Measurements from ENCODE around the gene CACNA2D4.

DNA sequence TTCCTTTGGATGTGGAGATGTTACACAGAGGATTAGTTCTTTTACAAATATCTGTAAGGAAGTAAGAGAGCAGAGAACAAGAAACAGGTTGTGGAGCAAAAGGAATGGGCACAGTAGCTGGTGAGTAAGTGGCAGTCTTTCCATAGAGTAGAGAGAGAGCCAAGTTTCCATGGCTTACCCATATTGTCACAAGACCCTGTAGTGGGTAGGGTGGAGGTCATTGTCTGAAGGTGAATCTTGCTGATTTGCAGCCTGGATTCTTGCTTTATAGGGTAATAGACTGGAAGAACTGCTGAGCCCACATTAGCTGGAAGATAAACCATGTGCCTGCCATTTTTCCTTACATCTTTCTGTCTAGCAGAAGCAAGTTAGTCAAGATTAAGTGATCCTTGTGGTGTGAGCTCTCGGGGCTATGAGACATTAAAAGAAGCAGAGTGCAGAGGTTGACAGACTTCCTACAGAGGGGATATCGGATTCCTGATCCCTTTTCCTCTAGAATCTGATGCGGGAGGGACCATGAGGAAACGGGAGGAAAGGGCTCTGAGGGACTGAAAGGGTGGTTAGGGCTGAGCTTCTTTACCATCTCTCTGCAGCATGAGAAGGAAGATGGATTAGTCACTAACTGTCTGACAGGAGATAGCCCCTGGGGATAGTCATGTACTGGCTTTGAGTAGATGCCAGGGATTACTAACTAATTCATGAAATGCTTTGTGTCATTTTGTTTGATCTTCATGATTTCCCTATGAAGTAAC lies 142.1 kb downstream of the CACNA2D4 start:
- TF ChIP-seq EZH2 (IDR thresholded peaks at IDR 0.05; ENCODE audit: low read length, missing control alignments): no peak
- TF ChIP-seq, protein P1, sequence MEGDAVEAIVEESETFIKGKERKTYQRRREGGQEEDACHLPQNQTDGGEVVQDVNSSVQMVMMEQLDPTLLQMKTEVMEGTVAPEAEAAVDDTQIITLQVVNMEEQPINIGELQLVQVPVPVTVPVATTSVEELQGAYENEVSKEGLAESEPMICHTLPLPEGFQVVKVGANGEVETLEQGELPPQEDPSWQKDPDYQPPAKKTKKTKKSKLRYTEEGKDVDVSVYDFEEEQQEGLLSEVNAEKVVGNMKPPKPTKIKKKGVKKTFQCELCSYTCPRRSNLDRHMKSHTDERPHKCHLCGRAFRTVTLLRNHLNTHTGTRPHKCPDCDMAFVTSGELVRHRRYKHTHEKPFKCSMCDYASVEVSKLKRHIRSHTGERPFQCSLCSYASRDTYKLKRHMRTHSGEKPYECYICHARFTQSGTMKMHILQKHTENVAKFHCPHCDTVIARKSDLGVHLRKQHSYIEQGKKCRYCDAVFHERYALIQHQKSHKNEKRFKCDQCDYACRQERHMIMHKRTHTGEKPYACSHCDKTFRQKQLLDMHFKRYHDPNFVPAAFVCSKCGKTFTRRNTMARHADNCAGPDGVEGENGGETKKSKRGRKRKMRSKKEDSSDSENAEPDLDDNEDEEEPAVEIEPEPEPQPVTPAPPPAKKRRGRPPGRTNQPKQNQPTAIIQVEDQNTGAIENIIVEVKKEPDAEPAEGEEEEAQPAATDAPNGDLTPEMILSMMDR (conservative IDR thresholded peaks at IDR 0.05 in 1 of 2, IDR thresholded peaks at IDR 0.05 in 1 of 2; ENCODE audit: low read depth in 1 of 2, low read length in 2 of 2): no peak
